H54 (cell line): ENCODE data around the gene LGALS16.
A peak's percentile ranks its signal among the peaks of the same experiment; 100 is the strongest.
"Not testable (repeated sequence)": the region's sequence is repeated elsewhere in the genome, so short reads cannot be mapped to it uniquely, and the experiment has no call there.

Source experiments
- DNase-seq: peaks from one replicate; pipeline ENCODE4 v3.0.0; 2011; ENCODE audit warnings: low spot score, mixed read lengths; ENCODE audit not compliant: insufficient read length
- FAIRE-seq: peaks from 3 replicates; lab custom pipeline; 2011; peaks lifted over from hg19 to GRCh38; lab: Jason Lieb, UNC
- POLR2A ChIP-seq: IDR thresholded peaks from 2 replicates; pipeline ENCODE4 v1.6.1; 2011; ENCODE audit warnings: low read depth, mild to moderate bottlenecking, low read length

Gene LGALS16

GRCh38 chr19:39655613-39656012 is at the start of gene LGALS16:
LGALS16 (plus strand) TSS chr19:39655913; CDS start chr19:39655962, 49 bp downstream.
- FAIRE-seq, result no peak
- no peak for DNase-seq
- no peak for TF ChIP-seq POLR2A

GRCh38 chr19:39607021-39607420 is 48.7 kb upstream of the LGALS16 start:
- no peak for DNase-seq
- no peak for TF ChIP-seq POLR2A
- no peak for FAIRE-seq

GRCh38 chr19:39607561-39607960 is 48.2 kb upstream of the LGALS16 start:
- FAIRE-seq (no peak), DNase-seq (no peak)
- TF ChIP-seq POLR2A, result no peak

GRCh38 chr19:39613597-39613996 is 42.1 kb upstream of the LGALS16 start:
- DNase-seq (no peak), FAIRE-seq (no peak)
- no peak for TF ChIP-seq POLR2A

GRCh38 chr19:39617745-39618144 is 38.0 kb upstream of the LGALS16 start:
- FAIRE-seq, result no peak
- no peak for TF ChIP-seq POLR2A
- DNase-seq, result no peak

GRCh38 chr19:39623946-39624345 is 31.8 kb upstream of the LGALS16 start:
- FAIRE-seq, result no peak
- TF ChIP-seq POLR2A, result no peak
- no peak for DNase-seq

- FAIRE-seq, result peak; percentile 92
Observed at GRCh38 chr19:39627631-39628030, 28.1 kb upstream of the LGALS16 start.

GRCh38 chr19:39631178-39631577 is 24.5 kb upstream of the LGALS16 start:
- no peak for FAIRE-seq
- TF ChIP-seq POLR2A, result no peak
- DNase-seq, result no peak

More at GRCh38 chr19:39627631-39628030, 28.1 kb upstream of the LGALS16 start:
- not testable (repeated sequence) for DNase-seq

- no peak for TF ChIP-seq POLR2A
- FAIRE-seq (no peak), DNase-seq (no peak)
Observed at GRCh38 chr19:39631626-39632025, 24.1 kb upstream of the LGALS16 start.

GRCh38 chr19:39637891-39638290 is 17.8 kb upstream of the LGALS16 start:
- no peak for FAIRE-seq
- no peak for DNase-seq
- no peak for TF ChIP-seq POLR2A

GRCh38 chr19:39641773-39642172 is 13.9 kb upstream of the LGALS16 start:
- TF ChIP-seq POLR2A, result no peak
- FAIRE-seq (no peak), DNase-seq (no peak)

GRCh38 chr19:39643591-39643990 is 12.1 kb upstream of the LGALS16 start:
- FAIRE-seq (no peak), DNase-seq (no peak)
- no peak for TF ChIP-seq POLR2A

- FAIRE-seq (no peak), DNase-seq (no peak)
- no peak for TF ChIP-seq POLR2A
Observed at GRCh38 chr19:39645800-39646411, 9.8 kb upstream of the LGALS16 start.

GRCh38 chr19:39647918-39648317 is 7.8 kb upstream of the LGALS16 start:
- DNase-seq (no peak), FAIRE-seq (no peak)
- no peak for TF ChIP-seq POLR2A

- TF ChIP-seq POLR2A, result no peak
- FAIRE-seq (no peak), DNase-seq (no peak)
Observed at GRCh38 chr19:39659791-39660190, 4.1 kb downstream of the LGALS16 start.

- no peak for DNase-seq
- no peak for TF ChIP-seq POLR2A
- FAIRE-seq, result no peak
Observed at GRCh38 chr19:39660661-39661060, 4.9 kb downstream of the LGALS16 start.
